GM12872 (cell line): ENCODE measurements around the gene ITIH5.

Source experiments
- TF ChIP-seq, protein P1 (sequence below): IDR thresholded peaks from 3 replicates; pipeline ENCODE4 v1.5.1; 2011; ENCODE audit warnings: low read depth, mild to moderate bottlenecking, low read length, moderate library complexity; ENCODE audit not compliant: insufficient read depth

The ITIH5 gene

DNA sequence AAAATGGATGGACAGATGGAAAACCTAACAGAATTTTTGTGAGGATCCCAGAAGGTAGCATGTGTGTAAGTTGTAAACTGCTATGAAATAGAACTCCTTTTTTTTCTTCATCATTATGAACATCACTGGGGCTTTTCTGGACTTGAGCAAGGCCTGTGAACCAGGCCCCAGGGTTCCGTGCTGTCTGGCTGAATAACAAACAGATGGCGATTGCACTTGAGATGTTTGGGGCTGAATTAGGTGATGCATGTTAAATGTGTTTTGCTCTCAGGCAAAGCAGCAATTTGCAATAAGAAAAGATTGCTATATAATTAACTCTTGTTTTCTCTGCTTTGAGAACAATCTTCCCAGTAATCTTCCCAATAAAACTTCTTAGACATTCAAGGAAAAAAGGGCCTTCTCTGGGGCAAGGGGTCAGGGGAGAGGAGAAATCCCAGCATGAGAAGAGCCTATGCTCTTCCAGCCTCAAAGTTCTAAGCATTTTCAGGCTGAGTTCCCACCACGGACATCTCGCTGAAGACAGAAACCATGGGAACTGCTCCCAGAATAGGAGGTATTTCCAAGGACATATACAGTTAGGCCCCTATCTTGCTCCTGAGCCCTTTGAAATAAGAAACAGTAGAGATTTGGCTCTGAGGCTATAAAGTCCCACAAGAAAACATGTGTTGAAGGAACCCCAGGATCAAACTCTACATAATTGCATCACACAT lies 98.7 kb downstream of the ITIH5 start:
- TF ChIP-seq, protein P1, sequence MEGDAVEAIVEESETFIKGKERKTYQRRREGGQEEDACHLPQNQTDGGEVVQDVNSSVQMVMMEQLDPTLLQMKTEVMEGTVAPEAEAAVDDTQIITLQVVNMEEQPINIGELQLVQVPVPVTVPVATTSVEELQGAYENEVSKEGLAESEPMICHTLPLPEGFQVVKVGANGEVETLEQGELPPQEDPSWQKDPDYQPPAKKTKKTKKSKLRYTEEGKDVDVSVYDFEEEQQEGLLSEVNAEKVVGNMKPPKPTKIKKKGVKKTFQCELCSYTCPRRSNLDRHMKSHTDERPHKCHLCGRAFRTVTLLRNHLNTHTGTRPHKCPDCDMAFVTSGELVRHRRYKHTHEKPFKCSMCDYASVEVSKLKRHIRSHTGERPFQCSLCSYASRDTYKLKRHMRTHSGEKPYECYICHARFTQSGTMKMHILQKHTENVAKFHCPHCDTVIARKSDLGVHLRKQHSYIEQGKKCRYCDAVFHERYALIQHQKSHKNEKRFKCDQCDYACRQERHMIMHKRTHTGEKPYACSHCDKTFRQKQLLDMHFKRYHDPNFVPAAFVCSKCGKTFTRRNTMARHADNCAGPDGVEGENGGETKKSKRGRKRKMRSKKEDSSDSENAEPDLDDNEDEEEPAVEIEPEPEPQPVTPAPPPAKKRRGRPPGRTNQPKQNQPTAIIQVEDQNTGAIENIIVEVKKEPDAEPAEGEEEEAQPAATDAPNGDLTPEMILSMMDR, result no peak

DNA sequence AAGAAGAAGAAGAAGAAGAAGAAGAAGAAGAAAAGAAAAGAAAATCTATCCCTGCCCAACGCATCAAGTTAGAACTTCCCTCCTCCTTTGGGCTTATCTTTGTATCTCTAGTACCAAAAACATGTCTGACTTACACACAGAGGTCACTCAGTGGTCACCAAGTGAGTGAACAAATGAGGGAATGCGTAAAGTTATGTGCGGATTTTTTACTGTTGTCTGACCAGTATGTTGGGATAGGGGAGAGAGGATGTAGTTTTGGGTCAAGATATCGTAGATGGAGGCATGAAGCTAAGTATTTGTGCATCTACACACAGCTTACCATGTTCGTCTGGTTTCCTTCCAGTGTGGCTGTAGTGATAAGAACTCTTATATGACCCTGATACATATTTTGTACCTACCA lies 99.9 kb downstream of the ITIH5 start:
- TF ChIP-seq, protein P1, result no peak

DNA sequence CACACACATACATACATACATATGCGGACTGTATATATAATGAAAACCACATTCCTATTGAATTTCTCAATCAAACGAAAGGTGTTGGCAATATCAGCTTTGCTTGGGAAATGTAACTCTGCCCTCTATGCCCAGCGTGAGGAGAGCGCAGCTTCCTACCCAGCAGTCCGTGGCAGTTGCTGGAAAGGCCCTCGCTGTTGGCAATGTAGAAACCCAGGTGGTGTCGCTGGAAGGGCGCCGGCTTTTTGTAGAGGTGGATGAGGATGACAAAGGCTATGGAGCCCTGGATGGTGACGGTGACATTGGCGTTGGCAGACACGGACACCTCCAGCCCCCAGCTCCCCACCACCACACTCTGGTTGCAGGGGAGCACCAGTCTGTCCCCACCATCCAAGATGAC lies 100.9 kb downstream of the ITIH5 start:
- TF ChIP-seq, protein P1, result no peak

DNA sequence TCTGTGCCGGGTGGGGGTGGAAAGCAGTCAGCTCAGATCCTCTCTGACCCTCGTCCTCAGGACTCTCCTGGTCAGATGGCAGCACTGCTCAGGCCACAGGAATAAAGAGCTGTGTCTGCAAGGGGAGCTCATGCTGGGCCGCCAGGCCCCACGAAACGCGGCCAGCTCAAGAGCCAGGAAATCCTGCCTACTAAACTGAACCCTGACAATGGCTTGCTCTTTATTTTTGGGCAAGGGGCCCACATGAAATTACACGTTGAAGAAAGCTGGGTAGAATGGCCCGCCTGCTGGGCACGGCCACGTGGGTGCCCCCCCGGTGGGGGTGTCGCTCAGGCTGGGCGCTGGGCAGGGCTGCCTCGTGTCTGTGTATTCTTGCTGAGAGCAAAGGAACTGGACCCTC lies 103.0 kb downstream of the ITIH5 start:
- TF ChIP-seq, protein P1, result no peak

DNA sequence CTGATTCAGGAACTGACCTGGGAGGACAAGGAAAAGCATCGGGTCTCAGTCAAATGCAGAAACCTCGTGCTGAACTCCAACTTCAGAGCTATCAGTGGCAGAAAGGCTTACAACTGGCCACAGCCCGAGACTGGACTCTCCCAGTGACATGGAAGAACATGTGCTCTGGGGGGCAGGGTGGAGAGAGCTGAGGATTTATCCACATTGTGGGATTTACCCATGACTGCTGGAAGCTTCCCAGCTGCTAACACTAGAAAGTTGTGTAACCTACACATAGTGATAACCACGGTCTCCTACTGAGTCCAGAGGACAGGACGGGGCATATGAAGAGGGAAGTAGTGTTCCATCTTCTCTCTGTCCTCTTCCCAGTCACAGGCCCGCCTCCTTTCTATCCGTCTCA lies 103.4 kb downstream of the ITIH5 start:
- TF ChIP-seq, protein P1, result no peak

DNA sequence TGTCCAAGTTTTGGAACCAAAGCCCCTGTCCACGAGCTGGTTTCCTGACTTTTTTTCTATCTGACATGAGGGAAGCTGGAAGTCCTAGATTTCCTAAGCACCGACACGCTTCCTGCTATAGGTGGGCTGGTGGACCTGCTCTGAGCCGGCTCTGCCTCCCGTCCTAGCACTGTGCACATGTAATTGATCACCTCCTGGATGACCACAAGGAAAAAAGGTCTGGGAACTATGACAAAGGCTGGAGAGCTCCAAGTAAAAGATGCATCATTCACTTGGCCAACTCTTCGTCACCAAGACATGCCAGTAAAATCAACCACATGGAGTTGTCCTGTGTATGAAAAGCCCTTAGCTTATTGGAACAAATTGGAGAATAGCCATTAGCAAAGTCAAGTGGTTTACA lies 104.8 kb downstream of the ITIH5 start:
- TF ChIP-seq, protein P1, result no peak

DNA sequence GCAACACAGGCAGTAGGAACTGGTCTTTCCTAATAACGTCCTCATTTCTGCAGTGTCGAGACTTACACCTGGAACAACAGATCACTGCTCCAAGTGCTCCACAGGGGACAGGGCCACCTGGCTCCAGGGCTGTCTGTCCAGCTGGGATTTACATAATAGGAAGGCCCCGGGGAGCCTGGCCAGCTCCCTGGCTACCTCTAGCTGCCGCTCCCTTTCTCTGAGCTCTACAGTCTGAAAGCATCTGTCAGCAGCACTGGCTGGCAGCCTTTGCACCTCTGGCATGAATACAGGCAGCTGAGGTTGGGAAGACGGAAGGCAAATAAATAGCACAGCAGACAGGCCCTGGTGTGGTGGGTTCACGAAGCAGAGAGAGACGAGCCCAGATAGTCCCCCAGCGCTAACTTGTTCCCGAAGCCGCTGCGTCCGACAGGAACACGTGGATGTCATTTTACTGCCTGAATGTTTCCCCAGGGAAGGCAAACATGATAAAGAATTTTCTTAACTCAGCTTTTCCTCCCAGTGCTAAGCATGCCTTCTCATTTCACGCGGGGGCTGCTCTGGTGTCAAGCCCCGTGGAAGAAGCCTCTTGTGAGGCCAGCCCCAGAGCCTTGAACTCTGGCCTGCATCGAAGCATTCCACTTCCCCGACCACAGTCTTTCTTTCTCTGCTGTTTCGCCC lies 105.4 kb downstream of the ITIH5 start:
- TF ChIP-seq, protein P1, result no peak
